Sigmoid colon (tissue), 7 donors: ENCODE data around the gene PRRT1B. TPM values are rescaled to one million over a fixed set of nuclear protein-coding genes. Genes with fewer than 3 reads are reported as not detected.

ENCODE experiments used
- DNase-seq: peaks from one replicate; pipeline ENCODE4 v3.0.0-alpha.2; 2019
- H3K27ac ChIP-seq, 4 donors: fragments of 200-600 bp; sonication (generic); one replicate each; pipeline ENCODE4 v1.5.1; 2016 to 2019; ENCODE audit warnings: mild to moderate bottlenecking in 1 of 4
- H3K27me3 ChIP-seq, 3 donors: fragments of 200-600 bp; sonication (generic); one replicate each; pipeline ENCODE4 v1.5.1; 2019; ENCODE audit warnings: mild to moderate bottlenecking in 1 of 3
- H3K36me3 ChIP-seq, 4 donors: fragments of 200-600 bp; sonication (generic); one replicate each; pipeline ENCODE4 v1.5.1; 2016 to 2019
- H3K4me1 ChIP-seq, 4 donors: fragments of 200-600 bp; sonication (generic); one replicate each; pipeline ENCODE4 v1.5.1; 2017 to 2019
- H3K4me3 ChIP-seq, 4 donors: fragments of 200-600 bp; sonication (generic); one replicate each; pipeline ENCODE4 v1.5.1; 2017 to 2019; ENCODE audit warnings: mild to moderate bottlenecking in 2 of 4, moderate library complexity in 1 of 4
- H3K9me3 ChIP-seq, 4 donors: fragments of 200-600 bp in 3 of 4; sonication (generic) in 3 of 4; one replicate each; pipeline versions ENCODE4 v1.5.1 to v1.6.1; 2013 to 2019
- EP300 ChIP-seq, 4 donors: sonication (generic); formaldehyde crosslinking; IDR thresholded peaks; one replicate each; pipeline ENCODE4 v1.6.1; 2017; ENCODE audit warnings: antibody characterized with exemption in 4 of 4
- POLR2A ChIP-seq, 2 donors: fragments of 450-650 bp; IDR thresholded peaks; one replicate each; pipeline ENCODE4 v1.6.1; 2016; ENCODE audit warnings: antibody characterized with exemption in 2 of 2, mild to moderate bottlenecking in 2 of 2, moderate library complexity in 2 of 2
- POLR2AphosphoS5 ChIP-seq, 4 donors: sonication (generic); formaldehyde crosslinking; IDR thresholded peaks; one replicate each; pipeline ENCODE4 v1.6.1; 2017; ENCODE audit warnings: antibody characterized with exemption in 4 of 4
- WGBS, 2 donors: extraction: QIAGEN DNeasy Blood & Tissue Kit; methylation state at CpG; one replicate each; pipeline ENCODE4 v1.1.7; 2013; 5-methylcytosine and 5-hydroxymethylcytosine counted together
- intact Hi-C: fragments of 100-400 bp; cut with DNase I; formaldehyde crosslinking; loops from one replicate; pipeline ENCODE4 v1.15.1; 2023
- polyA plus RNA-seq, 3 donors: library from polyadenylated mRNA; stranded (reverse); fragments of 200-250 nt; gene quantifications; one replicate each; pipeline ENCODE4 v1.2.3, GENCODE V29; 2013
- total RNA-seq, 4 donors: library from RNA; depleted of rRNA; stranded (reverse); fragments of >200 nt; gene quantifications; one replicate each; pipeline ENCODE4 v1.1.0, GENCODE V29; 2016
- TF ChIP-seq, protein P1 (sequence below), 4 experiments: fragments of 450-650 bp in 3 of 4; fragments of 200-600 bp in 1 of 4; IDR thresholded peaks; one replicate each; pipeline ENCODE4 v1.5.1; 2016 to 2019; ENCODE audit warnings: antibody characterized with exemption in 4 of 4, mild to moderate bottlenecking in 3 of 4, moderate library complexity in 2 of 4
- donor health status: healthy with polysubstance abuse.
- donor health status: Bipolar disorder and iron deficiency.
- donor health status: healthy.

The PRRT1B gene
- total and polyA plus RNA-seq, 7 donors = 0.45 to 3.6 (median 1.4) TPM; not detected in 4

- WGBS, 2 donors = 65 to 68% methylated on average over 21 of the region's 21 CpGs
Measured at GRCh38 chr9:131590907-131591844, 45.9 kb downstream of the PRRT1B start.

GRCh38 chr9:131591845-131592208 lies 46.5 kb downstream of the PRRT1B start:
- intact Hi-C loops = loop anchor here (1.0 kb wide), 1 partner anchor 148 kb away; the partner anchor contains the start of gene RAPGEF1
- Histone ChIP-seq H3K36me3 (peaks cover 28 to 81% (median 53%) of the 10 kb centered on the region in 4 donors), H3K27ac (no peak overlapping the region), H3K27me3 (no peaks in the 10 kb centered on the region), H3K9me3 (no peaks in the 10 kb centered on the region), H3K4me3 (no peak overlapping the region), H3K4me1 (no peaks in the 10 kb centered on the region)
- WGBS, 2 donors = 75 to 83% methylated on average over 6 of the region's 6 CpGs
- no peak for DNase-seq
- TF ChIP-seq POLR2A (IDR thresholded peaks at IDR 0.05) (no peak), EP300 (IDR thresholded peaks at IDR 0.05) (no peak), POLR2AphosphoS5 (IDR thresholded peaks at IDR 0.05) (no peak)
- TF ChIP-seq, protein P1, sequence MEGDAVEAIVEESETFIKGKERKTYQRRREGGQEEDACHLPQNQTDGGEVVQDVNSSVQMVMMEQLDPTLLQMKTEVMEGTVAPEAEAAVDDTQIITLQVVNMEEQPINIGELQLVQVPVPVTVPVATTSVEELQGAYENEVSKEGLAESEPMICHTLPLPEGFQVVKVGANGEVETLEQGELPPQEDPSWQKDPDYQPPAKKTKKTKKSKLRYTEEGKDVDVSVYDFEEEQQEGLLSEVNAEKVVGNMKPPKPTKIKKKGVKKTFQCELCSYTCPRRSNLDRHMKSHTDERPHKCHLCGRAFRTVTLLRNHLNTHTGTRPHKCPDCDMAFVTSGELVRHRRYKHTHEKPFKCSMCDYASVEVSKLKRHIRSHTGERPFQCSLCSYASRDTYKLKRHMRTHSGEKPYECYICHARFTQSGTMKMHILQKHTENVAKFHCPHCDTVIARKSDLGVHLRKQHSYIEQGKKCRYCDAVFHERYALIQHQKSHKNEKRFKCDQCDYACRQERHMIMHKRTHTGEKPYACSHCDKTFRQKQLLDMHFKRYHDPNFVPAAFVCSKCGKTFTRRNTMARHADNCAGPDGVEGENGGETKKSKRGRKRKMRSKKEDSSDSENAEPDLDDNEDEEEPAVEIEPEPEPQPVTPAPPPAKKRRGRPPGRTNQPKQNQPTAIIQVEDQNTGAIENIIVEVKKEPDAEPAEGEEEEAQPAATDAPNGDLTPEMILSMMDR (IDR thresholded peaks at IDR 0.05) = no peak

More at GRCh38 chr9:131590907-131591844, 45.9 kb downstream of the PRRT1B start:
- intact Hi-C loops = loop anchor here (1.0 kb wide), 1 partner anchor 149 kb away; the partner anchor contains the start of gene RAPGEF1
- TF ChIP-seq, protein P1 (IDR thresholded peaks at IDR 0.05) = peak; percentile 71 to 86 (median 84)
- TF ChIP-seq POLR2A (IDR thresholded peaks at IDR 0.05) (no peak), POLR2AphosphoS5 (IDR thresholded peaks at IDR 0.05) (peak in 2 of 4 donors; percentile 13 to 25), EP300 (IDR thresholded peaks at IDR 0.05) (no peak)
- Histone ChIP-seq H3K27me3 (no peaks in the 10 kb centered on the region), H3K4me3 (no peak overlapping the region), H3K27ac (no peak overlapping the region), H3K4me1 (no peaks in the 10 kb centered on the region), H3K36me3 (peaks cover 23 to 75% (median 47%) of the 10 kb centered on the region in 4 donors), H3K9me3 (no peaks in the 10 kb centered on the region)
- peak; percentile 87 for DNase-seq

GRCh38 chr9:131593091-131593820 lies 47.9 kb downstream of the PRRT1B start:
- no peak for TF ChIP-seq EP300 (IDR thresholded peaks at IDR 0.05)
- TF ChIP-seq POLR2A (IDR thresholded peaks at IDR 0.05) = no peak
- no peak for TF ChIP-seq POLR2AphosphoS5 (IDR thresholded peaks at IDR 0.05)
- TF ChIP-seq, protein P1 (IDR thresholded peaks at IDR 0.05) = no peak
- no peak overlapping the region for H3K4me3 ChIP-seq
- 82 to 84% methylated on average over 15 of the region's 15 CpGs for WGBS, 2 donors
- H3K9me3 ChIP-seq = no peaks in the 10 kb centered on the region
- H3K4me1 ChIP-seq = no peaks in the 10 kb centered on the region
- DNase-seq = no peak
- H3K27me3 ChIP-seq = no peaks in the 10 kb centered on the region
- intact Hi-C loops = no loop called here
- H3K36me3 ChIP-seq = peaks cover 39 to 84% (median 54%) of the 10 kb centered on the region in 4 donors
- H3K27ac ChIP-seq = no peak overlapping the region

GRCh38 chr9:131593936-131594665 lies 48.8 kb downstream of the PRRT1B start:
- no peak for TF ChIP-seq EP300 (IDR thresholded peaks at IDR 0.05)
- TF ChIP-seq POLR2A (IDR thresholded peaks at IDR 0.05) = no peak
- no peak for TF ChIP-seq POLR2AphosphoS5 (IDR thresholded peaks at IDR 0.05)
- TF ChIP-seq, protein P1 (IDR thresholded peaks at IDR 0.05) = no peak
- H3K27me3 ChIP-seq = no peaks in the 10 kb centered on the region
- intact Hi-C loops = no loop called here
- H3K36me3 ChIP-seq = peaks cover 35 to 79% (median 47%) of the 10 kb centered on the region in 4 donors
- H3K27ac ChIP-seq = no peak overlapping the region
- no peak overlapping the region for H3K4me3 ChIP-seq
- no peak for DNase-seq
- no peaks in the 10 kb centered on the region for H3K4me1 ChIP-seq
- 88 to 90% methylated on average over 21 of the region's 21 CpGs for WGBS, 2 donors
- H3K9me3 ChIP-seq = no peaks in the 10 kb centered on the region
